ENCODE results near the gene FCER1G. TPM values are rescaled to one million over a fixed set of nuclear protein-coding genes. Genes with fewer than 3 reads are reported as not detected.

FCER1G gene
- total RNA-seq, 4 donors from 2014 or later, result 1.6 to 50.4 (median 25.4) TPM

DNA sequence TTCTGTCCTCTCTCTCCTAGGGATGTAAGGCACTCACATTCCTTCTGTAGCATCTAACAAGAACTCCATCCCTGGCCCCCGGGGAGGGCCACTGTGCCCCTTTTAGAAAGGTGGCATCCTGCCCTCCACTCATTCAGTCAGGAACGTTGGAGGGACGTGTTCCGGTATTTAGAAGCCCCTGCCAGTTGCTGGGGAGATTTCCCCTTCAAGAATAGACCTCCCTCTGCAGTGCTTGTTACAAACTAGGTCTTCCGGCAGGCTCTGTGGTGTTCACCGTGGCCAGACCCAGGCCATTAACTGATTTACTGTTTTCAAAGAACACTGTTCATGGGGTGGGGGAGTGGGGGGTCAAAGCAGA is 44.2 kb downstream of the FCER1G start:
- H3K9me3 ChIP-seq, result peaks cover 0 to 16% (median 9%) of the 10 kb centered on the region in 3 donors
- 22% methylated on average over 5 of the region's 6 CpGs; no CpG with 5 or more reads in 1 of the 2 donors for WGBS, 2 donors
- H3K36me3 ChIP-seq, result no peaks in the 10 kb centered on the region
- H3K27ac ChIP-seq, result no peak overlapping the region
- peak overlapping the region; percentile 48 to 77 (median 58) for H3K4me3 ChIP-seq
- TF ChIP-seq, protein P1, sequence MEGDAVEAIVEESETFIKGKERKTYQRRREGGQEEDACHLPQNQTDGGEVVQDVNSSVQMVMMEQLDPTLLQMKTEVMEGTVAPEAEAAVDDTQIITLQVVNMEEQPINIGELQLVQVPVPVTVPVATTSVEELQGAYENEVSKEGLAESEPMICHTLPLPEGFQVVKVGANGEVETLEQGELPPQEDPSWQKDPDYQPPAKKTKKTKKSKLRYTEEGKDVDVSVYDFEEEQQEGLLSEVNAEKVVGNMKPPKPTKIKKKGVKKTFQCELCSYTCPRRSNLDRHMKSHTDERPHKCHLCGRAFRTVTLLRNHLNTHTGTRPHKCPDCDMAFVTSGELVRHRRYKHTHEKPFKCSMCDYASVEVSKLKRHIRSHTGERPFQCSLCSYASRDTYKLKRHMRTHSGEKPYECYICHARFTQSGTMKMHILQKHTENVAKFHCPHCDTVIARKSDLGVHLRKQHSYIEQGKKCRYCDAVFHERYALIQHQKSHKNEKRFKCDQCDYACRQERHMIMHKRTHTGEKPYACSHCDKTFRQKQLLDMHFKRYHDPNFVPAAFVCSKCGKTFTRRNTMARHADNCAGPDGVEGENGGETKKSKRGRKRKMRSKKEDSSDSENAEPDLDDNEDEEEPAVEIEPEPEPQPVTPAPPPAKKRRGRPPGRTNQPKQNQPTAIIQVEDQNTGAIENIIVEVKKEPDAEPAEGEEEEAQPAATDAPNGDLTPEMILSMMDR (IDR thresholded peaks at IDR 0.05), result no peak
- TF ChIP-seq POLR2A (IDR thresholded peaks at IDR 0.05), result no peak
- peaks cover 15 to 73% (median 30%) of the 10 kb centered on the region in 3 donors for H3K4me1 ChIP-seq
- H3K27me3 ChIP-seq, result peaks cover 0 to 49% (median 0%) of the 10 kb centered on the region in 4 donors
- no peak for DNase-seq
- intact Hi-C loops (cut with DNase I), result no loop called here

DNA sequence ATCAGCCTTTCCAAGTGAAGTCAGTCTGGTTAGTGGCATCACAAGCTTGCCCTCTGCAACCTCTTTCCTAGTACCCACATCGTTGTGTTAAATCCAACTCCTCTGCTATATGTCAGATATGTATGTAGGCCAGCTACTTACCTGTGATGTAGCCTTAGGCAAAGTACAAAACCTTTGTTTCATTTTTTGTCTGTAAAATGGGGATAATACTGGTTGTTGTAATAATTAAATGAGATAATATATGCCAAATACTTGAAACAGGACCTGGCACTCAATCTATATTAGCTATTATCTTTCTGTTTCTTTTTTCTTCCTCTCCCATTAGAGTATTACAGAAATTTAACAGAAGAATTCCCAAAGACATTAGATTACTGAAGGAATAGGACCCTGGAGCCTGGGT is 44.7 kb downstream of the FCER1G start:
- WGBS, 2 donors, result 30 to 38% methylated on average over 1 of the region's 1 CpG
- intact Hi-C loops (cut with DNase I), result no loop called here
- peaks cover 0 to 16% (median 9%) of the 10 kb centered on the region in 3 donors for H3K9me3 ChIP-seq
- peaks cover 15 to 73% (median 30%) of the 10 kb centered on the region in 3 donors for H3K4me1 ChIP-seq
- no peaks in the 10 kb centered on the region for H3K36me3 ChIP-seq
- H3K4me3 ChIP-seq, result peak overlapping the region in 2 of 4 donors; percentile 67 to 77
- DNase-seq, result no peak
- peaks cover 0 to 49% (median 0%) of the 10 kb centered on the region in 4 donors for H3K27me3 ChIP-seq
- no peak for TF ChIP-seq POLR2A (IDR thresholded peaks at IDR 0.05)
- TF ChIP-seq, protein P1 (IDR thresholded peaks at IDR 0.05), result no peak
- H3K27ac ChIP-seq, result no peak overlapping the region

DNA sequence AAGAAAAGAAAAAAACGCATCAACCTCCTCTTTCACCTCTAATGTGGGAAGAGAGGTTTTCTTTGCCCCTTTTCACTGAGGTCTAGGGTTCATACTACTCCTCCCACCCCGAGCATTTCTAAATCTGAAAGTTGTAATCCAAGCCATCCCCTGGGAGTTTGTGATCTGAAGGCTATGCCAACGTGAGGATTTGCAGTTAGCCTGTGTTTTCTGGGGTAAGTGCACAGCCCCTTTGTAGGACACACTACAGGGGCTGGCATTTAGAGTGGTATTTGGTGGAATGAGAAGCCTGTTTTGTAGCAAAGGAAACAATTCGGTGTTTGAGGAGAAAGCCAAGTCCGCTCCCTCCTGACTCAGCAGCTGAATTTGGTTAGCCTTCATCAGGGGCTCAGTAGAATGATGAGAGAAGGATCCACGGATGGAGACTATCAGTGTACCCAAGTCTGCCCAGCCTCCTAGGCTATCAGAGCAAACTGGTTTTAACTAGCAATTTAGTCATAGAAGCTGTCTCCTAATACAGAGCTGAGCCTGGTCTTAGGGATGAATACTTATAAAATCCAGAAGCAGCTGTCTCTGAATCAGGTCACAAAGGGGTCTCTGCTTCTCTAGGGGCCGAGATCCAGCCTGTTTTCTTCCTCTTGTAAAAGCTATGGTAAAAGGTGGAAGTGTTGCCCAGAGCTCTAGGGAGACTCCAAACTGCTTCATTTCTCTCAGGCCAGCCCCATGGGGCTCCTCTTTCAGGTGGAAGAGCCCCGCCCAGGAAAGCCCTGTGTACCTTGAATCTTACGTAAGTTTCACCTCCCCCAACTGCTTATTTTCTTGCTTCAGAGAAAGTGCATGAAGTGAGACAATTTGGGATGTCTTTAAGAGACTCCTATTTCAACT is 45.5 kb downstream of the FCER1G start:
- no peaks in the 10 kb centered on the region for H3K36me3 ChIP-seq
- intact Hi-C loops (cut with DNase I), result no loop called here
- peaks cover 15 to 65% (median 30%) of the 10 kb centered on the region in 3 donors for H3K4me1 ChIP-seq
- peak overlapping the region in 1 of 4 donors; percentile 77 for H3K4me3 ChIP-seq
- 17 to 24% methylated on average over 9 of the region's 9 CpGs for WGBS, 2 donors
- peak overlapping the region; percentile 22 to 51 (median 37) for H3K27ac ChIP-seq
- no peak for DNase-seq
- peaks cover 0 to 16% (median 9%) of the 10 kb centered on the region in 3 donors for H3K9me3 ChIP-seq
- no peak for TF ChIP-seq POLR2A (IDR thresholded peaks at IDR 0.05)
- TF ChIP-seq, protein P1 (IDR thresholded peaks at IDR 0.05), result no peak
- H3K27me3 ChIP-seq, result peaks cover 0 to 49% (median 0%) of the 10 kb centered on the region in 4 donors

DNA sequence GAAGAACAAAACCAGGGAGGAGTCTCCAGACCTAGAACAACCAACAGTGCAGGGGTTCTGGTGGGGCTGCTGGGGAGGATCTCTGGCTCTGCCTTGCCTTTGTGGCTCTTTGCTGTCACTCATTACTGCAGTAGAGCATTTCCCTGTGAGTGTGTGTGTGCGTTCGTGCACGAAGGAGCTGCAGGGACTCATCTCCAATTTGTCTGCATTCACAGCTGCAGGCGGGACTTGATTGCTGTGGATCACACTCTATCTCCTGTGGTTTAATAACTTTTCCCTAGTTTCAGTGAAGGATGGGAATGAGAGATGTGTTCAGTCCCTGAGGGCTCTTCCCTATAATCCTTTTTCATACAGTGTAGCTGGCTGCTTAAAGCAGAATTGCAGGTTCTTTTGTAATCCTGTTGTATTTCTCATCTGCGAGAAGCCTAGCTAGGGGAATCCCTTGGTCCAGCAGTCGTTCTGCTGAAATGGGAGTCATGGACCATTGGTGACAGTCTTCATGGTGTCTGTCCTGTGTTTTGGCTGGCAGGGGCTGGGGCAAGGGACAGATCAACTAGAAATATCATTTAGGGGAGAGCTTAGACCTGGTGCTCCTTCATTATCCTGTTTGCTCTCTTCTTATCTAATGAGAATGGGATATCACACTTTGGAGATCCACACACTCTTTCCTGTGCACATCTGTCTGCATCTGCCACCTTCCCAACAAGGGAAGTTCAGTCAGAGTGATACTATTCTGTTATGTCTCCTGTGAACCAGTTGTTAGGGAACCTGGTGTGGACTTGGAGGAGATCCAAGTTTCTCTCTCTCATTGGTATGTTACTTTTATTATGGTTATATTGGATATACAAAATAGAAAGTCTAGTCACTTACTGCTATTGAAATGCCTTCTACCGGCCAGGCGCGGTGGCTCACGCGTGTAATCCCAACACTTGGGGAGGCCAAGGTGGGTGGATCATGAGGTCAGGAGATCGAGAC is 46.5 kb downstream of the FCER1G start:
- peaks cover 0 to 13% (median 9%) of the 10 kb centered on the region in 3 donors for H3K9me3 ChIP-seq
- peak overlapping the region in 1 of 4 donors; percentile 77 for H3K4me3 ChIP-seq
- intact Hi-C loops (cut with DNase I), result no loop called here
- H3K4me1 ChIP-seq, result peaks cover 15 to 64% (median 30%) of the 10 kb centered on the region in 3 donors
- H3K27ac ChIP-seq, result peak overlapping the region; percentile 22 to 51 (median 37)
- 27 to 45% methylated on average over 6 to 12 of the region's 12 CpGs for WGBS, 2 donors
- no peak for TF ChIP-seq POLR2A (IDR thresholded peaks at IDR 0.05)
- H3K27me3 ChIP-seq, result peaks cover 0 to 49% (median 0%) of the 10 kb centered on the region in 4 donors
- DNase-seq, result no peak
- no peaks in the 10 kb centered on the region for H3K36me3 ChIP-seq

DNA sequence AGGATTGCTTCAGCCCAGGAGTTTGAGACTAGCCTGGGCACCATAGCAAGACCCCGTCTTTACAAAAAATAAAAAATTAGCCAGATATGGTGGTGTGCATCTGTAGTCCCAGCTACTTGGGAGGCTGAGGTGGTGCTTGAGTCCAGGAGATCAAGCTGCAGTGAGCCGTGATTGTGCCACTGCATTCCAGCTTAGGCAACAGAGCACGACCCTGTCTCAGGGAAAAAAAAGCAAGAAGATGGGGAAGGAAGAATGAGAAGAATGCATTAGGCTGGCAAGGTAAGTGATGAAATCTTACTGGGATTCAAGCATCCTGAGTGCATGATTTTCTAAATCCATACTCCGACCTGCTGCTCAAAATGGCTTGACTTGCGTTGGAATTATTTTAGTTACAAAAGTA is 50.2 kb downstream of the FCER1G start:
- 83 to 88% methylated on average over 5 of the region's 5 CpGs for WGBS, 2 donors
- no peak for TF ChIP-seq POLR2A (IDR thresholded peaks at IDR 0.05)
- TF ChIP-seq, protein P1 (IDR thresholded peaks at IDR 0.05), result no peak
- Histone ChIP-seq H3K9me3 (no peaks in the 10 kb centered on the region), H3K27me3 (peaks cover 0 to 12% (median 0%) of the 10 kb centered on the region in 4 donors), H3K4me3 (no peak overlapping the region), H3K4me1 (peaks cover 5 to 28% (median 13%) of the 10 kb centered on the region in 3 donors), H3K36me3 (no peaks in the 10 kb centered on the region), H3K27ac (no peak overlapping the region)
- no peak for DNase-seq
- intact Hi-C loops (cut with DNase I), result no loop called here

Measured in esophagus squamous epithelium (tissue), 5 donors.